Epithelial cell of esophagus (primary cell): Measurements from ENCODE around the gene MLIP.
"Not testable (repeated sequence)": the region's sequence is repeated elsewhere in the genome, so short reads cannot be mapped to it uniquely, and the experiment has no call there.

ENCODE experiments used
- DNase-seq: peaks from one replicate; pipeline ENCODE4 v3.0.0; 2010; ENCODE audit warnings: low read depth
- H3K4me3 ChIP-seq: 2 replicates; pipeline ENCODE4 v1.5.1; 2011; ENCODE audit warnings: mild to moderate bottlenecking, low read length, control low read depth
- CTCF ChIP-seq: IDR thresholded peaks from 2 replicates; pipeline ENCODE4 v1.5.1; 2011; ENCODE audit warnings: low read depth, mild to moderate bottlenecking, low read length, control low read depth, inconsistent platforms; ENCODE audit not compliant: insufficient read depth; ENCODE audit errors: missing control alignments

Gene MLIP

GRCh38 chr6:54073487-54073886, 37.8 kb upstream of the MLIP start:
- no peak for TF ChIP-seq CTCF
- no peak overlapping the region for H3K4me3 ChIP-seq
- DNase-seq, result no peak

GRCh38 chr6:54074109-54074508, 37.1 kb upstream of the MLIP start:
- no peak overlapping the region for H3K4me3 ChIP-seq
- no peak for TF ChIP-seq CTCF
- DNase-seq, result no peak

GRCh38 chr6:54074578-54075195, 36.6 kb upstream of the MLIP start:
- H3K4me3 ChIP-seq, result no peak overlapping the region
- no peak for TF ChIP-seq CTCF
- DNase-seq, result no peak

- no peak for TF ChIP-seq CTCF
- H3K4me3 ChIP-seq, result no peak overlapping the region
- no peak for DNase-seq
These were observed 35.0 kb upstream of the MLIP start for GRCh38 chr6:54076159-54076789.

- H3K4me3 ChIP-seq, DNase-seq: not testable (repeated sequence)
These were observed 29.7 kb upstream of the MLIP start for GRCh38 chr6:54081499-54081898.

- no peak overlapping the region for H3K4me3 ChIP-seq
- TF ChIP-seq CTCF, result no peak
These were observed 28.0 kb upstream of the MLIP start for GRCh38 chr6:54083287-54083686.

GRCh38 chr6:54084231-54084630, 27.0 kb upstream of the MLIP start:
- DNase-seq, result no peak
- no peak for TF ChIP-seq CTCF
- no peak overlapping the region for H3K4me3 ChIP-seq

More at GRCh38 chr6:54083287-54083686, 28.0 kb upstream of the MLIP start:
- no peak for DNase-seq
